ENCODE results near the gene ZNF362. TPM values are rescaled to one million over a fixed set of nuclear protein-coding genes. Genes with fewer than 3 reads are reported as not detected.

Gene ZNF362
- total RNA-seq, 2 donors from 2014 or later = 29.5 to 29.8 TPM

- DNase-seq (no peak), ATAC-seq (no peak)
- intact Hi-C loops (cut with DNase I) = no loop called here
These were observed 14.4 kb upstream of the ZNF362 start for GRCh38 chr1:33241866-33242265.

GRCh38 chr1:33242652-33243051, 13.6 kb upstream of the ZNF362 start:
- ATAC-seq = no peak
- no peak for DNase-seq
- intact Hi-C loops (cut with DNase I) = no loop called here

GRCh38 chr1:33244143-33244808, 12.0 kb upstream of the ZNF362 start:
- intact Hi-C loops (cut with DNase I) = no loop called here
- DNase-seq (no peak), ATAC-seq (no peak)

DNA sequence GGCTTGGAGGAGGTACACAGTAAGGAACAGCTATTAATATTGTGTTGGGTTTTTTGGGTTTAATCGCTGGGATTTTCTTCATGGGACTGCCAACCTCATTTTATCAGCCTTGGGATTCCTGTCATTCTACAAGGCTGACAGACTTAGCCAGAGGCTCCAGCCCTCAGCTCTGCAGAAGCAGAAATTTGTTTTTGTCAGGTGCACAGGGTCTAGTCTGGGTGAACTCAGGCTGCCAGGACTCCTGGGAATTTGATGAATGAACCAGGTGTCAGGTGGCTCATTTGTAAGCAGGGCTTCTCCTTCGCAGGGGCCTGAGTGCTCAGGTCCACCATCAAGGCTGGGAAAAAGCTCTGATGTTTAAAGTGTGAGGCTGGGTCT, 11.5 kb upstream of the ZNF362 start:
- DNase-seq (no peak), ATAC-seq (no peak)
- intact Hi-C loops (cut with DNase I) = no loop called here

GRCh38 chr1:33246171-33246570, 10.1 kb upstream of the ZNF362 start:
- ATAC-seq (no peak), DNase-seq (no peak)
- intact Hi-C loops (cut with DNase I) = no loop called here

- DNase-seq = no peak
- intact Hi-C loops (cut with DNase I) = no loop called here
These were observed 8.7 kb upstream of the ZNF362 start for GRCh38 chr1:33247545-33247944.

DNA sequence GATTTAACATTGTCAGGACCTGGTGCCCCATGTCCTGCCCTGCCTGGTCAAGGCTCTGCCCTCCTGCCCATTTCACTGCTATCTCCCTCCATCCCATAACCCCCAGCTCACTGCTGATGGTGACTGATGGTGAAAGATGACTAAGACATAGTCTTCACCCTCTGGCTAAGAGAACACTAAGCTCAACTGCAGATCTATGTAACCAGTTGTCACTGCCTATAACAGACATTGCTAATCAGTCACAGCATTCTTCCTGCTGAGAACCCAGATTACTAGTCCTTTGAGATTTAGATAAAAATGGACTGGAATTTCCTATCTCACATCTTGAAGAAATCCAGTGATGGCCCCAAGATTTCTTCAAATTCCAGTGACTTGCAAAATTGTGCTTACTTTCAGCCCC, 8.0 kb upstream of the ZNF362 start:
- intact Hi-C loops (cut with DNase I) = no loop called here
- no peak for DNase-seq
- no peak for ATAC-seq

More at GRCh38 chr1:33247545-33247944, 8.7 kb upstream of the ZNF362 start:
- ATAC-seq = no peak

DNA sequence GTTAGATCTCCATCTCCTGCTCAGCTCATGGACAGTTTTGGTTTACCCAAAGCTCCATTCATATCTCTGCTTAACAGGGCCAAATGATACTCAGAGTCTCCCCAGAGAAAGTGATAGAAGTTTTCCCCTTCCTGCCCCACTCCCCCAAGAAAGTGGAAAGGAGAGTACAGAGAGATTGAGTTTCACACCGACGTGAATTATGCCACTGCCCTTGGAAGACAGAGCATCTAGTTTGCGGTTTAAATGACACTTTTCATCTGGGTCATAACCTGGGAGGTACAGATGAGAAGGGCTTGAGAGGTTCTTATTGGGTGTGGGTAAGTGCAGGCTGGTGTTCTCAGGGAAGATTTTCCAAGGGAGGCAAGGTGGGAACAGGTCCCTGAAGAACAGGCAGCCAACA, 6.9 kb upstream of the ZNF362 start:
- ATAC-seq (no peak), DNase-seq (no peak)
- intact Hi-C loops (cut with DNase I) = no loop called here

DNA sequence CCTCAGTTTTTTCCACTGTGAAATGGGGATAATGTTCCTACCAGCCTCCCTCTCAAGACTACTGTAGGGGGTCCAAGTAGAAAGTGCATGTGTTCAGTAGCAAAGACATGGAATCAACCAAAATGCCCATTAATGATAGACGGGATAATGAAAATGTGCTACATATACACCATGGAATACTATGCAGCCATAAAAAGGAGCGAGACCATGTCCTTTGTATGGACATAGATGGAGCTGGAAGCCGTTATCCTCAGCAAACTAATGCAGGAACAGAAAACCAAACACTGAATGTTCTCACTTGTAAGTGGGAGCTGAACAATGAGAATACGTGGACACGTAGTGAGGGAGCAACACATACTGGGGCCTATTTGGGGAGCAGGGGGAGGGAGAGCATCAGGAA, 6.1 kb upstream of the ZNF362 start:
- no peak for DNase-seq
- no peak for ATAC-seq
- intact Hi-C loops (cut with DNase I) = no loop called here

DNA sequence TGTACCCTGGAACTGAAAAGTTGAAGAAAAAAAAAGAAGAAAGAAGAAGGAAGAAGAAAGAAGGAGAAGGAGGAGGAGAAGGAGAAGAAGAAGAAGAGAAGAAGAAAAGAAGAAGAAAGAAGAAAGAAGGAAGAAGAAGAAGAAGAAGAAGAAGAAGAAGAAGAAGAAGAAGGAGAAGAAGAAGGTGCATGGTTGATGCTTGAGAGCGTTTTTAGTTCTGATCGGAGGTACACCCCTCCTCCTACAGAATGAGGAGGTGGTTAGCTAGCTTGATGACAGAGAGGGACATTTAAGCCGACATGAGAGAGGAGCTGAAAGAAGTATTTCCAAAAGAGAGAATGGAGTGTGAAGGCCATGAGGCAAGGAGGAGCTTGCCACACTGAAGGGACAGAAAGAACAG, 5.6 kb upstream of the ZNF362 start:
- DNase-seq (no peak), ATAC-seq (no peak)
- intact Hi-C loops (cut with DNase I) = no loop called here

DNA sequence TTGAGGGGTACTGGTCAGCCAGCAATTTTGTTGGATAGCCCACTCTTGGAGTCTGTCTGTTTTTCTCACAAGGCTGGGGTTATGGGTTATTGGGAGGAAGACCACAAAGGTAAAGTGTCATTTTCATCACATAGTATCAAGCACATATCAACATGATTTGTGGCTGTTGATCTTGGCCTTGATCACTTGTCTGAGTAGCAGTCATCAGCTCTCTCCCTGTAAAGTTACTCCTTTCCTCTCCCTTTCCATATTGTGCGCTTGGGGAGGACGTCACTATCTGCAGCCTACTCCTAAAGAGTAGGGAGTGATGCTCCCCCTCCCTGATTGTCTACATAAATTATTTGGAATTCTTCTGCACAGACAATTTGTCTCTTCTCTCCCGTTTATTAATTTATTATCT, 1.8 kb upstream of the ZNF362 start:
- intact Hi-C loops (cut with DNase I) = no loop called here
- DNase-seq = no peak
- ATAC-seq = no peak

DNA sequence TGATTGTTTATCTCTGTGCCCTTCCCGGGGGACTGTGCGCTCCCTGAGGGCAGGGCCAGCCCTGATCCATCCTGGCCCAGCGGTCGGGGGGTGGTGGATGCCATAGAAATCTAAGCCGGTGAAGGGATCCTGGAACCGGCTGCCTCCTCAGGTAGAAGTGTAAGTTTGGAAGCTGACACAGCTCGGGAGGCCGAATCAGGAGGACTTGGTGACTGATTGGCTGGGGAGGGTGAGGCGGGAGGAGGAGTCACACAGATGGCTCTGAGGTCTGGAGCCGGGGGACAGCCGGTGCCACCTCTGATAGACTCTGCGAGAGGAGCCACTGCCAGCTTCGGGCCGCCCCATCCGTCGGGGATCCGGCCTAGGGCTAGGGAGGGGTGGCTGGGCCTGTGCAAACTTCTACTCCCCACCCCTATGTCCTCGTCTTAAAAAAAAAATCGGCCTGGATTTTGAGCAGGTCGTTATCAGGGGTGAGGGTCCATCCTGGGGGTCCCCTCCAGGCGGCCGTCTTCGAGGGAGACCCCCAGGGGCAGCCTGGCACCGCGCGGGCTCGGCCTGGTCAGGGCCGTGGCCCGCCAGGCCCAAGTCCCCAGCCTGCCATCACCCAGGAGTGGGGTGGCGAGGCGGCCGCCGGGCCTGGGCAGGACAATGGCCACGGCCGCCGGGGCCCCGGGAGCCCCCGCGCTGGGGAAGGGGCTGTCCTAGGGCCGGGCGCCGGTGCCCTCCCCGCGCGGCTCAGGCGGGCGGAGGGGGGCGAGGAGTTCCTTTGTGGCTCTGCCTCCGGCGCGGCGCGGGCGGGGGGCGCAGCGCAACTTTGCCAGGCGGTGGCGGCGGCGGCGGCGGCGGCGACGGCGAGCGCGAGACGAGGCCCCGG, 708 bp upstream of the ZNF362 start:
- ATAC-seq (peak; percentile 86), DNase-seq (peak; percentile 81)
- intact Hi-C loops (cut with DNase I) = no loop called here

DNA sequence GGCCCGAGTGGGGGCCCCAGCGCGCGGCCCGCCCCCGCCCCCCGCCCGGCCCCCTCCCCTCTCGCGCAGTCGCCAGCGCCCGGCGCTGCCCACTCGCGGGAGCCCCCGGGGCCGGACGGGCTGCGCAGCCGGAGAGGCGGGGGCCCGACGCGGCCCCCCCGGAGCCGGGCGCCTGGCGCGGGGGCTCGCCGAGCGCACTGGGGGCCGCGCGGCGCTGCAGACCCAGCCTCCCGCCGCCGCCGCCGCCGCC, 146 bp upstream of the ZNF362 start:
- ATAC-seq = no peak
- intact Hi-C loops (cut with DNase I) = no loop called here
- no peak for DNase-seq

GRCh38 chr1:33257207-33257771, 997 bp downstream of the ZNF362 start:
- intact Hi-C loops (cut with DNase I) = no loop called here
- DNase-seq (no peak), ATAC-seq (no peak)

GRCh38 chr1:33257772-33258712, 1.8 kb downstream of the ZNF362 start:
- ATAC-seq (no peak), DNase-seq (no peak)
- intact Hi-C loops (cut with DNase I) = no loop called here

DNA sequence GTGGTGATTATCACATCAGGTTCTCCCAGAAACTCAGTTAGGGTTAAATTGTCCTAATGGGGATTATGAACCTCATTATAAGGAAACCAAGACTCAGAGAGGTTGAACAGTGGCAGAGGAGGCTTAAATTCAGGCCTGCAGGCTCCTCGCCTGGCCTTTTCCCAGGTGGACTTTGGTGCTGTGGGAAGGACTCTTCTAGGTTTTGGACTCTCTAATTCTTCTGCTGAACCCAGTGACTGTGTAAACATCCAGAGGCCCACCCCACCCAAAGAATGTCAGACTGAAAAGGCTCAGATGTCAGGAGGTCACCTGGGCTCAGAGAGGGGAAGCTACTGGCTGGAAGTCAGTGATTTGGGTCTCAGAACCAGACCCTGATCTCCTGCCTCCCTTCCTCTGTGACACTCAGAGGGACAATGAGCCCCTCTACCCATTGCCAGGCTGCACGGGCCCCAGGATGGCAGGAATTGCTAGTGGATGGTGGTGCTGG, 2.5 kb downstream of the ZNF362 start:
- ATAC-seq = no peak
- intact Hi-C loops (cut with DNase I) = no loop called here
- DNase-seq = no peak

DNA sequence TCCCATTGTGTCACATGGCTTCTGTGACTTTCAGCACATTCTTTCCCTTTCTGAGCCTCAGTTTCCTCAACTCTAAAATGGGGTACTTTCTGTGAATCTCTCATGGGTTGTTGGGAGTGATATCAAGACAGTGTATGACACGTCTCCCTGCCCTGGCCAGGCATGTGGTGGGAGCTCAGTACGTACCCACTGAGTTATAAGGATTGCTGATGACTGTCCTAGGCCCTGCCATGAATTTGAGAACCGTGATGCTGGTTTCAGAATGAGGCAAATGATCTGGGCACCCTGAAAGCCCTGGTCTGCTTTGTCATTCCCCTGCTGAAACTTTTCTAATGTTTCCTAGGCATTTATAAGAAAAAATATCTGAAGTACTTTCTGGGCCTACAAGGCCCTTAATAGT, 3.6 kb downstream of the ZNF362 start:
- intact Hi-C loops (cut with DNase I) = no loop called here
- ATAC-seq (no peak), DNase-seq (no peak)

GRCh38 chr1:33260439-33260838, 4.1 kb downstream of the ZNF362 start:
- no peak for ATAC-seq
- intact Hi-C loops (cut with DNase I) = no loop called here
- DNase-seq = no peak

DNA sequence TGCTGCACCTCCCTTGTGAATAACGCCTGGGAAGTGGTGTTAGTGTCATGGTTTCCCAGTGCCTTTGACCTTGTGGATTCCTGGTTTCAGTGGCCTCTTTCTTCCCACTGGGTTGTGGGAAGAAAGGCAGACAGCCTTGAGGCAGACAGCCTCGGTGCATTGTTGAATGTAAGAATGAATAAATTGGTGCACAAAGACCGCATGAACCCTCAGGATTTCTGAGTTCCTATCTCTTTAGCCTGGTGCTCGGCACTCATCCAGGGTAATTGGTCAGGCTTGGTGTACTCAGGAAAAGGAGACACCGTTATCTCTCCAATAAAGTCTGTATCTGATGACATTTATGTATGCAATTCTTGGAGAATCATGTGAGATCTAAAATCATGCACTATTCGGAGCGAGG, 5.1 kb downstream of the ZNF362 start:
- intact Hi-C loops (cut with DNase I) = no loop called here
- DNase-seq (no peak), ATAC-seq (no peak)
